Jurkat, Clone E6-1 (cell line): Measurements from ENCODE around the gene UBE2S.

ENCODE experiments used
- DNase-seq: peaks from one replicate; pipeline ENCODE4 v3.0.0-alpha.2; 2011; ENCODE audit warnings: low read depth, low spot score
- H3K4me3 ChIP-seq: 2 replicates; pipeline ENCODE4 v1.5.1; 2011; ENCODE audit warnings: mild to moderate bottlenecking, low read length, control low read depth, moderate library complexity

Gene UBE2S

DNA sequence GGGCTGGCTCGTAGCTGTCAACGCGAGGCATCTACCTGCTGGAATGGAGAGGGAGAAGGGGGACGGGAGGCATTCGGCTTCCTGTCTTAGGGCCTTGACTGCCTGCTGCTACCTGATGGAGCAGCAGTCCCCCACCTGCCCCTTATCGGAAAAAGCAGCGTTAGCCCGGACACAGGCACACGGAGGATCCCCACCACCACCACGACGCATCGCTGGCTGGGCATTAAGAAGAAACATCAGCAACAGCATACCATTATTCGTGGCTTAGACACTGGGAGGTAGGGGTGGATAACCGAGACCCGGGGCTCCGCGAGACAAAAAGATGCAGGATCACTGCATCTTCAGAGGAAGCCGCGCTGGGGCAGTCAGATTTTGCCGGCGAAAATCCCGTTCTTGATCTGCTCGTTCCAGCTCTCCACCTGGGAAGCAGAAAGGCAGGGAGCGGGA is 54.2 kb downstream of the UBE2S start:
- H3K4me3 ChIP-seq = peak overlapping the region; percentile 34
- DNase-seq = no peak

DNA sequence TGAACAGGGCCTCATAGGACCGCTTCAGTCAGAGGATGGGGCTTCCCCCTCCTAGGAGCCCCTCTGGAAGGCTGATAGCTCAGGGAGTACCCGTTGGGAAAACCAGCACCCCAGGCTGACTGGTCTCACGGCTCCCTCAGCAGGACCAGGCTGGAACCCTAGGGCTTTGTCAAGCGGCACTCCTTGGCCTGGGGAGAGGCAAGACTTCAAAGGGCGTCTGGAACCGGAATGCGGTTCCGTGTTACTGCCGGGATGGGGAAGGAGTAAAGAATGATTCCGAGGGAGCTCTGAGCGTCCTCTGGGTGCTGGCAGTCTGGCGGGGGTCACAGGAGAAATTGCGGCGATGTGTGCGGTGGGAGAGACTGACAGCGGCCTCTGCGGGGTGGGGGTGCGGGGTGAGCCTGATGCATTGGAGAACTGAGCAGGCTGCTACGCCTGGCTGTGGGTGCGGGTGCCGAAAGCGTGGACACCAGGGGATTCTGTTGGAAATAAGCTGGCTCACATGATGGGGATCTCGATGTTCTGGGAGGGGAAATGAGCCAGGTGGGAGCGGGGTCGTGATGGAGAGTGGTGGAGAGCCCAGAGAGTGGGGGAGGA is 54.9 kb downstream of the UBE2S start:
- H3K4me3 ChIP-seq = no peak overlapping the region
- DNase-seq = no peak

DNA sequence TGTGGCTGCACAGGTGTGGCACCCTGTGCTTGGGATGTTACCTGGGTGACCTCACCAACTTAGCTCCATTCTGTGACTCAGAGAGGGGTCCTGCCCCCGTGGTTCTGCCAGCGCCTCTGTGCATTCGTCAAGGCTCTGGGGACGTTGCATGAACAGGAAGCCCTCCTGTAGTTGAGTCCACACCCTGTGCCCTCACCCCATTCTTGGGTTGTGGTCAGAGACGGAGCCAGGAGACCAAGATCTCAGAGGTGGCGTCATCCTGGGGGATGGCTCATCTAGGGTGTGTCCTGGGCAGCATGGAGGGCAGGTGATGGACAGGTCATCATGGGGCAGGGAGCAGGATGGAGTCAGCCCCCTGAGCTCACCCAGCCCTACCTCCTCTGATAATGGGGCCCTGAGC is 55.5 kb downstream of the UBE2S start:
- DNase-seq = no peak
- H3K4me3 ChIP-seq = no peak overlapping the region

DNA sequence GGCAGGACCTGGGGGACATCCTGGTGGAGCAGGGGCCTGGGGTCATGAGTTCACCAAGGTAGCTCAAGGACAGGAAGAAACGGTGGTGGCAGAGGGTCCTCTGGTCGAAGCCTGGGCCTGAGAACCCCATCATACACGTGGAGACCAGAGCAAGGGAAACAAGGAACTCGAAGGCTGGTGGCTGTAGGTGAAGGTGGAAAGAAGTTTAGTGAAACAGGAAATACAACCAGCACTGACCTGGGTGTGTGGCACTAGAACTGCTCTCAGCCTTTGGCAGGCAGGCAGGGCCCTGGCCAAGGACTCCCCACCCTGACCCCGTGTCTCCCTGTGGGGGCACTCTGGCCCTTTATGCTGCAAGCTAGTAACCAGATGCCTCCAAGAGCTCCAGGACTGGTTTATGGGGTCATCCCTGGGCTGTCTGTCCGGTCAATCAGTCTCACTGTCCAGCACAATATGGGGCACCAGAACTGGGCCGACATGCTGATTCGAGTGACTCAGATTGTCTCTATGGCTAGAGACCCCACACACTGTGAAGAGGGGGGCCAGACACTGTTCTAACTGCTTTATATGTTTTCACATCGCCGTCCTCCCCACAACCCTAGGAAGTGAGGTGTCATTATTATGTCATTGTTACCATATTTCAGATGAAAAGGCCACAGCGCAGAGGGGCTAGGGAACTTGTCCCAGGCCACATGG is 56.8 kb downstream of the UBE2S start:
- no peak overlapping the region for H3K4me3 ChIP-seq
- DNase-seq = no peak
